HepG2 (cell line): ENCODE data around the gene HSPA5. TPM values are rescaled to one million over a fixed set of nuclear protein-coding genes. Genes with fewer than 3 reads are reported as not detected.

Experiments
- ATF1 ChIP-seq: IDR thresholded peaks from 2 replicates; pipeline ENCODE4 v1.6.1; 2016; ENCODE audit warnings: mild to moderate bottlenecking, control low read depth
- CC2D1A ChIP-seq: sonication (generic); formaldehyde crosslinking; IDR thresholded peaks from 2 replicates; pipeline ENCODE4 v1.8.1; 2023; ENCODE audit warnings: mild to moderate bottlenecking, missing genetic modification reagents
- DNMT3B ChIP-seq: conservative IDR thresholded peaks from 2 replicates; pipeline ENCODE4 v1.6.1; 2016; ENCODE audit warnings: missing biosample characterization, control low read depth
- KDM5A ChIP-seq: fragments of 200-600 bp; sonication (generic); IDR thresholded peaks from 2 replicates; pipeline ENCODE4 v1.7.0; 2018; ENCODE audit warnings: antibody characterized with exemption, mild to moderate bottlenecking, low read length, borderline replicate concordance
- NFIC ChIP-seq: IDR thresholded peaks from 2 replicates; pipeline ENCODE4 v1.6.1; 2012; ENCODE audit warnings: mild to moderate bottlenecking, low read length, inconsistent platforms
- PAX8 ChIP-seq: sonication (generic); formaldehyde crosslinking; IDR thresholded peaks from 2 replicates; pipeline ENCODE4 v1.8.0; 2022; ENCODE audit warnings: mild to moderate bottlenecking, missing genetic modification reagents, borderline replicate concordance
- RFX5 ChIP-seq: IDR thresholded peaks from 2 replicates; pipeline ENCODE4 v1.6.1; 2011; ENCODE audit warnings: low read depth, low read length, improper control_type of control experiment
- SP140L ChIP-seq: sonication (generic); formaldehyde crosslinking; IDR thresholded peaks from 2 replicates; pipeline ENCODE4 v1.4.0; 2020; ENCODE audit warnings: missing genetic modification reagents, borderline replicate concordance
- SYNCRIP ChIP-seq: fragments of 200-400 bp; formaldehyde crosslinking; IDR thresholded peaks from 2 replicates; pipeline ENCODE4 v1.6.1; 2018; ENCODE audit warnings: mild to moderate bottlenecking, low read depth, low read length; ENCODE audit not compliant: insufficient read depth
- THAP11 ChIP-seq: IDR thresholded peaks from 2 replicates; pipeline ENCODE4 v1.6.1; 2016; ENCODE audit warnings: missing biosample characterization, missing genetic modification reagents
- TSC22D2 ChIP-seq: sonication (generic); formaldehyde crosslinking; IDR thresholded peaks from 2 replicates; pipeline ENCODE4 v1.5.1; 2020; ENCODE audit warnings: missing genetic modification reagents, mild to moderate bottlenecking, borderline replicate concordance
- XBP1 ChIP-seq: sonication (generic); formaldehyde crosslinking; IDR thresholded peaks from 2 replicates; pipeline ENCODE4 v1.5.0; 2020; ENCODE audit warnings: missing genetic modification reagents
- ZNF138 ChIP-seq: sonication (generic); formaldehyde crosslinking; IDR thresholded peaks from 2 replicates; pipeline ENCODE4 v1.5.0; 2020; ENCODE audit warnings: mild to moderate bottlenecking, low read depth, missing genetic modification reagents
- ZNF207 ChIP-seq: fragments of 450-650 bp; IDR thresholded peaks from 2 replicates; pipeline ENCODE4 v1.6.1; 2016; ENCODE audit warnings: antibody characterized with exemption, borderline replicate concordance
- ZNF274 ChIP-seq: sonication (generic); formaldehyde crosslinking; IDR thresholded peaks from 2 replicates; pipeline ENCODE4 v1.5.1; 2020; ENCODE audit warnings: mild to moderate bottlenecking, missing genetic modification reagents
- ZNF30 ChIP-seq: sonication (generic); formaldehyde crosslinking; IDR thresholded peaks from 2 replicates; pipeline ENCODE4 v1.5.0; 2020; ENCODE audit warnings: mild to moderate bottlenecking, missing genetic modification reagents
- ZNF501 ChIP-seq: sonication (generic); formaldehyde crosslinking; IDR thresholded peaks from 2 replicates; pipeline ENCODE4 v1.5.1; 2020; ENCODE audit warnings: mild to moderate bottlenecking, moderate library complexity, missing genetic modification reagents
- ZNF547 ChIP-seq: sonication (generic); formaldehyde crosslinking; IDR thresholded peaks from 2 replicates; pipeline ENCODE4 v1.5.1; 2020; ENCODE audit warnings: mild to moderate bottlenecking, missing genetic modification reagents
- ZNF564 ChIP-seq: sonication (generic); formaldehyde crosslinking; IDR thresholded peaks from 2 replicates; pipeline ENCODE4 v1.8.1; 2023; ENCODE audit warnings: mild to moderate bottlenecking, missing genetic modification reagents
- ZNF615 ChIP-seq: sonication (generic); formaldehyde crosslinking; IDR thresholded peaks from 2 replicates; pipeline ENCODE4 v1.5.0; 2020; ENCODE audit warnings: mild to moderate bottlenecking, missing genetic modification reagents, borderline replicate concordance
- ZNF781 ChIP-seq: sonication (generic); formaldehyde crosslinking; IDR thresholded peaks from 2 replicates; pipeline ENCODE4 v1.5.1; 2020; ENCODE audit warnings: borderline replicate concordance, mild to moderate bottlenecking, missing genetic modification reagents; ENCODE audit errors: not compliant biosample characterization
- ZSCAN21 ChIP-seq: sonication (generic); formaldehyde crosslinking; IDR thresholded peaks from 2 replicates; pipeline ENCODE4 v1.8.0; 2022; ENCODE audit warnings: mild to moderate bottlenecking, missing genetic modification reagents, moderate library complexity, borderline replicate concordance
- ZSCAN31 ChIP-seq: sonication (generic); formaldehyde crosslinking; IDR thresholded peaks from 2 replicates; pipeline ENCODE4 v1.5.0; 2020; ENCODE audit warnings: low read depth, mild to moderate bottlenecking, missing genetic modification reagents
- polyA plus RNA-seq, 8 experiments: library from polyadenylated mRNA; depleted of rRNA in 3 of 8; stranded (reverse) in 7 of 8; unstranded in 1 of 8; fragments of >200 nt; fragmentation: Illumina TruSeq in 4 of 8; extraction: Trizol in 4 of 8; gene quantifications; 2 replicates each; pipeline versions ENCODE4 v1.2.1 to v1.2.3, GENCODE V29; 2011 to 2016; ENCODE audit warnings: low read depth in 4 of 8, missing spikeins in 1 of 8, mixed read lengths in 1 of 8; ENCODE audit not compliant: insufficient read depth in 1 of 8
- total RNA-seq, 5 experiments: library from RNA; depleted of rRNA; stranded (reverse); fragments of >200 nt; fragmentation: Illumina TruSeq; extraction: Trizol; gene quantifications; 2 replicates each; pipeline ENCODE4 v1.2.3, GENCODE V29; 2016; ENCODE audit warnings: low read depth in 1 of 5
- TF ChIP-seq, protein P1 (sequence below): sonication (generic); formaldehyde crosslinking; IDR thresholded peaks from 2 replicates; pipeline ENCODE4 v1.8.0; 2022; ENCODE audit warnings: mild to moderate bottlenecking, missing genetic modification reagents
- TF ChIP-seq, protein P2 (sequence below): sonication (generic); formaldehyde crosslinking; conservative IDR thresholded peaks from 2 replicates; pipeline ENCODE4 v1.4.0; 2020; ENCODE audit warnings: missing genetic modification reagents
- TF ChIP-seq, protein P3 (sequence below): sonication (generic); formaldehyde crosslinking; IDR thresholded peaks from 2 replicates; pipeline ENCODE4 v1.4.0; 2020; ENCODE audit warnings: mild to moderate bottlenecking, missing genetic modification reagents

HSPA5 gene
- total and polyA plus RNA-seq, 2 of the 13 experiments (the other 11 are each of a cell fraction or from before 2014, with no cell fraction given), result 201 to 206 TPM

DNA sequence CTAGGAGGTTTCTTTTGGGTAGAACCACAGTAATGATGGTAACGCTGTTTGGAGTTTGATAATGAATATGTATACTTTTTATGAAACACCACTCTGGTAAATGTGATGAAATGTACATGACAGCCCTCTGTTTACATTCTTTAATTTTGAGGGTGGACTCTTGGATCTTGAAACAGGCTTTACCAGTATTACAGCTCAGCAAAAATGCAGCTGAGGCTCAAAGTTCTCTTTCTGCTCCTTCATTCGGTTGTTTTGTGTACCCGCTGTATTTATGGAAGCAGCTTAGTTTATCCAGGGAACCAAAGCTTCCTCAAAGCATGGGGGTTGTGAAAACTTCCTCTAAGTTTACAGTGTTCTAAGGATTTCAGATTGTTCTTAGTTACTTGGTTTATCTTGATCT, 31.6 kb upstream of the HSPA5 start (continued):
- TF ChIP-seq, protein P1, sequence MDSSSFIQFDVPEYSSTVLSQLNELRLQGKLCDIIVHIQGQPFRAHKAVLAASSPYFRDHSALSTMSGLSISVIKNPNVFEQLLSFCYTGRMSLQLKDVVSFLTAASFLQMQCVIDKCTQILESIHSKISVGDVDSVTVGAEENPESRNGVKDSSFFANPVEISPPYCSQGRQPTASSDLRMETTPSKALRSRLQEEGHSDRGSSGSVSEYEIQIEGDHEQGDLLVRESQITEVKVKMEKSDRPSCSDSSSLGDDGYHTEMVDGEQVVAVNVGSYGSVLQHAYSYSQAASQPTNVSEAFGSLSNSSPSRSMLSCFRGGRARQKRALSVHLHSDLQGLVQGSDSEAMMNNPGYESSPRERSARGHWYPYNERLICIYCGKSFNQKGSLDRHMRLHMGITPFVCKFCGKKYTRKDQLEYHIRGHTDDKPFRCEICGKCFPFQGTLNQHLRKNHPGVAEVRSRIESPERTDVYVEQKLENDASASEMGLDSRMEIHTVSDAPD (CRISPR knock-in tag), result no peak
- peak; percentile 67; the same call in 1 of the 2 replicates for TF ChIP-seq NFIC
- no peak for TF ChIP-seq ZNF547 (CRISPR knock-in tag)
- no peak for TF ChIP-seq CC2D1A (CRISPR knock-in tag)
- TF ChIP-seq ZNF501 (CRISPR knock-in tag), result no peak
- no peak for TF ChIP-seq ZNF138 (CRISPR knock-in tag)
- TF ChIP-seq RFX5, result no peak
- TF ChIP-seq SYNCRIP, result no peak
- no peak for TF ChIP-seq SP140L (CRISPR knock-in tag)
- TF ChIP-seq, protein P2, sequence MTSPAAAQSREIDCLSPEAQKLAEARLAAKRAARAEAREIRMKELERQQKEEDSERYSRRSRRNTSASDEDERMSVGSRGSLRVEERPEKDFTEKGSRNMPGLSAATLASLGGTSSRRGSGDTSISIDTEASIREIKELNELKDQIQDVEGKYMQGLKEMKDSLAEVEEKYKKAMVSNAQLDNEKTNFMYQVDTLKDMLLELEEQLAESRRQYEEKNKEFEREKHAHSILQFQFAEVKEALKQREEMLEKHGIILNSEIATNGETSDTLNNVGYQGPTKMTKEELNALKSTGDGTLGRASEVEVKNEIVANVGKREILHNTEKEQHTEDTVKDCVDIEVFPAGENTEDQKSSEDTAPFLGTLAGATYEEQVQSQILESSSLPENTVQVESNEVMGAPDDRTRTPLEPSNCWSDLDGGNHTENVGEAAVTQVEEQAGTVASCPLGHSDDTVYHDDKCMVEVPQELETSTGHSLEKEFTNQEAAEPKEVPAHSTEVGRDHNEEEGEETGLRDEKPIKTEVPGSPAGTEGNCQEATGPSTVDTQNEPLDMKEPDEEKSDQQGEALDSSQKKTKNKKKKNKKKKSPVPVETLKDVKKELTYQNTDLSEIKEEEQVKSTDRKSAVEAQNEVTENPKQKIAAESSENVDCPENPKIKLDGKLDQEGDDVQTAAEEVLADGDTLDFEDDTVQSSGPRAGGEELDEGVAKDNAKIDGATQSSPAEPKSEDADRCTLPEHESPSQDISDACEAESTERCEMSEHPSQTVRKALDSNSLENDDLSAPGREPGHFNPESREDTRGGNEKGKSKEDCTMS (CRISPR knock-in tag), result no peak
- TF ChIP-seq ZNF207, result no peak
- TF ChIP-seq ZSCAN31, result no peak
- no peak for TF ChIP-seq ZNF615 (CRISPR knock-in tag)
- TF ChIP-seq, protein P3, sequence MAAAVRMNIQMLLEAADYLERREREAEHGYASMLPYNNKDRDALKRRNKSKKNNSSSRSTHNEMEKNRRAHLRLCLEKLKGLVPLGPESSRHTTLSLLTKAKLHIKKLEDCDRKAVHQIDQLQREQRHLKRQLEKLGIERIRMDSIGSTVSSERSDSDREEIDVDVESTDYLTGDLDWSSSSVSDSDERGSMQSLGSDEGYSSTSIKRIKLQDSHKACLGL (CRISPR knock-in tag), result no peak
- TF ChIP-seq ZSCAN21 (CRISPR knock-in tag), result no peak
- no peak for TF ChIP-seq ZNF30 (CRISPR knock-in tag)
- no peak for TF ChIP-seq PAX8 (CRISPR knock-in tag)
- no peak for TF ChIP-seq TSC22D2 (CRISPR knock-in tag)
- TF ChIP-seq ZNF781 (CRISPR knock-in tag), result no peak
- TF ChIP-seq XBP1 (CRISPR knock-in tag), result no peak
- TF ChIP-seq ATF1 (CRISPR knock-in tag), result peak; percentile 32; the same call in 1 of the 2 replicates
- TF ChIP-seq KDM5A, result no peak; the same call in 1 of the 2 replicates
- TF ChIP-seq DNMT3B (CRISPR knock-in tag), result no peak
- TF ChIP-seq ZNF564 (CRISPR knock-in tag), result no peak
- TF ChIP-seq ZNF274, result no peak
- TF ChIP-seq THAP11, result peak; percentile 82
